Astrocyte (in vitro differentiated cells and primary cell): ENCODE data around the gene GREB1. TPM values are rescaled to one million over a fixed set of nuclear protein-coding genes. Genes with fewer than 3 reads are reported as not detected.
A peak's percentile ranks its signal among the peaks of the same experiment; 100 is the strongest.

Experiments used
- DNase-seq: peaks from one replicate; pipeline ENCODE4 v3.0.0-alpha.2; 2010; ENCODE audit warnings: low read depth
- FAIRE-seq: peaks from 2 replicates; lab custom pipeline; 2011; peaks lifted over from hg19 to GRCh38; lab: Jason Lieb, UNC
- H2AFZ ChIP-seq: 2 replicates; pipeline ENCODE4 v1.6.0; 2012; ENCODE audit warnings: low read depth, low read length, inconsistent platforms
- H3K27ac ChIP-seq: 2 replicates; pipeline ENCODE4 v1.5.1; 2011; ENCODE audit warnings: low read depth, low read length, inconsistent platforms
- H3K27me3 ChIP-seq: 2 replicates; pipeline ENCODE4 v1.6.0; 2011; ENCODE audit warnings: low read length, inconsistent platforms; ENCODE audit not compliant: insufficient read depth
- H3K36me3 ChIP-seq: 2 replicates; pipeline ENCODE4 v1.5.1; 2011; ENCODE audit warnings: low read length, inconsistent platforms; ENCODE audit not compliant: insufficient read depth
- H3K4me1 ChIP-seq: 2 replicates; pipeline ENCODE4 v1.5.1; 2011; ENCODE audit warnings: low read length, inconsistent platforms; ENCODE audit not compliant: insufficient read depth
- H3K4me2 ChIP-seq: 2 replicates; pipeline ENCODE4 v1.6.0; 2012; ENCODE audit warnings: low read length, inconsistent platforms
- H3K4me3 ChIP-seq: 2 replicates; pipeline ENCODE4 v1.5.1; 2011; ENCODE audit warnings: low read depth, mild to moderate bottlenecking, low read length, inconsistent platforms; ENCODE audit not compliant: insufficient read depth
- H3K79me2 ChIP-seq: 2 replicates; pipeline ENCODE4 v1.6.0; 2012; ENCODE audit warnings: mild to moderate bottlenecking, low read length, inconsistent platforms; ENCODE audit not compliant: insufficient read depth
- H3K9ac ChIP-seq: 2 replicates; pipeline ENCODE4 v1.6.0; 2012; ENCODE audit warnings: mild to moderate bottlenecking, low read length, inconsistent platforms
- H3K9me3 ChIP-seq: 2 replicates; pipeline ENCODE4 v1.5.1; 2012; ENCODE audit warnings: low read depth, mild to moderate bottlenecking, low read length, inconsistent platforms; ENCODE audit not compliant: insufficient read depth
- H4K20me1 ChIP-seq: 2 replicates; pipeline ENCODE4 v1.6.0; 2012; ENCODE audit warnings: low read length, inconsistent platforms; ENCODE audit not compliant: insufficient read depth
- H3K27ac Mint-ChIP-seq: one replicate; pipeline ENCODE4 v1.8.0; 2021; ENCODE audit warnings: mild to moderate bottlenecking, mixed read lengths; ENCODE audit not compliant: unreplicated experiment
- H3K27me3 Mint-ChIP-seq: one replicate; pipeline ENCODE4 v1.8.0; 2021; ENCODE audit warnings: low read depth, mixed read lengths; ENCODE audit not compliant: unreplicated experiment
- H3K36me3 Mint-ChIP-seq: one replicate; pipeline ENCODE4 v1.8.0; 2021; ENCODE audit warnings: low read depth, mixed read lengths; ENCODE audit not compliant: unreplicated experiment
- H3K4me1 Mint-ChIP-seq: one replicate; pipeline ENCODE4 v1.8.0; 2021; ENCODE audit warnings: low read depth, mixed read lengths; ENCODE audit not compliant: unreplicated experiment
- H3K4me3 Mint-ChIP-seq: one replicate; pipeline ENCODE4 v1.8.0; 2021; ENCODE audit warnings: mild to moderate bottlenecking, moderate library complexity, mixed read lengths; ENCODE audit not compliant: unreplicated experiment
- H3K9me3 Mint-ChIP-seq: one replicate; pipeline ENCODE4 v1.8.0; 2021; ENCODE audit warnings: mild to moderate bottlenecking, mixed read lengths; ENCODE audit not compliant: unreplicated experiment
- CTCF ChIP-seq: IDR thresholded peaks from 2 replicates; pipeline ENCODE4 v1.5.1; 2011; ENCODE audit warnings: low read depth, mild to moderate bottlenecking, inconsistent platforms, low read length, moderate library complexity; ENCODE audit not compliant: insufficient read depth
- EZH2 ChIP-seq: IDR thresholded peaks from 2 replicates; pipeline ENCODE4 v1.6.1; 2012; ENCODE audit warnings: mild to moderate bottlenecking, low read length, inconsistent platforms; ENCODE audit not compliant: insufficient read depth
- total RNA-seq: library from RNA; stranded (reverse); gene quantifications from 2 replicates; pipeline ENCODE4 v1.2.1, GENCODE V29; 2021

The GREB1 gene
- total RNA-seq, 1 donor from 2014 or later: 14.5 TPM

- no peak overlapping the region for H3K27ac Mint-ChIP-seq
- no peak for TF ChIP-seq CTCF
- TF ChIP-seq EZH2: no peak
- no peak overlapping the region for H3K4me2 ChIP-seq
- H3K36me3 Mint-ChIP-seq: peaks cover 11% of the 10 kb centered on the region
- no peaks in the 10 kb centered on the region for H3K9me3 Mint-ChIP-seq
- no peak overlapping the region for H3K27ac ChIP-seq
- H3K4me3 Mint-ChIP-seq: peak overlapping the region; percentile 51
- H3K27me3 Mint-ChIP-seq: no peaks in the 10 kb centered on the region
- FAIRE-seq (no peak), DNase-seq (no peak)
- H3K4me1 ChIP-seq: peaks cover 2% of the 10 kb centered on the region
- no peaks in the 10 kb centered on the region for H4K20me1 ChIP-seq
- no peak overlapping the region for H2AFZ ChIP-seq
- no peak overlapping the region for H3K9ac ChIP-seq
- H3K79me2 ChIP-seq: no peaks in the 10 kb centered on the region
- no peaks in the 10 kb centered on the region for H3K9me3 ChIP-seq
- peaks cover 7% of the 10 kb centered on the region for H3K27me3 ChIP-seq
- peaks cover 6% of the 10 kb centered on the region for H3K4me1 Mint-ChIP-seq
- H3K4me3 ChIP-seq: no peak overlapping the region
- H3K36me3 ChIP-seq: no peaks in the 10 kb centered on the region
These were observed 78.8 kb downstream of the GREB1 start for GRCh38 chr2:11612553-11613215.

- H3K27me3 Mint-ChIP-seq: no peaks in the 10 kb centered on the region
- no peaks in the 10 kb centered on the region for H3K36me3 ChIP-seq
- no peak overlapping the region for H2AFZ ChIP-seq
- H4K20me1 ChIP-seq: no peaks in the 10 kb centered on the region
- H3K27ac ChIP-seq: no peak overlapping the region
- no peaks in the 10 kb centered on the region for H3K79me2 ChIP-seq
- no peaks in the 10 kb centered on the region for H3K9me3 ChIP-seq
- FAIRE-seq (no peak), DNase-seq (no peak)
- no peak overlapping the region for H3K4me3 Mint-ChIP-seq
- H3K9ac ChIP-seq: no peak overlapping the region
- peaks cover 7% of the 10 kb centered on the region for H3K27me3 ChIP-seq
- H3K27ac Mint-ChIP-seq: no peak overlapping the region
- H3K9me3 Mint-ChIP-seq: no peaks in the 10 kb centered on the region
- peaks cover 2% of the 10 kb centered on the region for H3K4me1 ChIP-seq
- H3K36me3 Mint-ChIP-seq: peaks cover 11% of the 10 kb centered on the region
- TF ChIP-seq CTCF (no peak), EZH2 (no peak)
- H3K4me1 Mint-ChIP-seq: peaks cover 6% of the 10 kb centered on the region
- no peak overlapping the region for H3K4me2 ChIP-seq
- no peak overlapping the region for H3K4me3 ChIP-seq
These were observed 79.5 kb downstream of the GREB1 start for GRCh38 chr2:11613297-11613696.

- no peaks in the 10 kb centered on the region for H3K79me2 ChIP-seq
- DNase-seq (no peak), FAIRE-seq (no peak)
- H3K27me3 ChIP-seq: peaks cover 3% of the 10 kb centered on the region
- no peak overlapping the region for H3K27ac ChIP-seq
- H3K4me2 ChIP-seq: no peak overlapping the region
- H3K36me3 ChIP-seq: no peaks in the 10 kb centered on the region
- no peaks in the 10 kb centered on the region for H3K9me3 ChIP-seq
- no peak overlapping the region for H2AFZ ChIP-seq
- TF ChIP-seq CTCF: no peak
- no peak for TF ChIP-seq EZH2
- no peaks in the 10 kb centered on the region for H4K20me1 ChIP-seq
- no peak overlapping the region for H3K9ac ChIP-seq
- Mint-ChIP-seq H3K27ac (no peak overlapping the region), H3K4me1 (peaks cover 3% of the 10 kb centered on the region), H3K36me3 (peaks cover 13% of the 10 kb centered on the region), H3K9me3 (no peaks in the 10 kb centered on the region), H3K27me3 (no peaks in the 10 kb centered on the region), H3K4me3 (no peak overlapping the region)
- no peak overlapping the region for H3K4me3 ChIP-seq
- H3K4me1 ChIP-seq: peaks cover 2% of the 10 kb centered on the region
These were observed 81.4 kb downstream of the GREB1 start for GRCh38 chr2:11615209-11615608.
